GM19463 (cell line): ENCODE data around the gene RTP3.

Source experiments
- ATAC-seq: cut with Tn5 transposase; IDR thresholded peaks from one replicate; pipeline ENCODE4 v1.9.1; 2021; ENCODE audit warnings: mild to moderate bottlenecking, moderate library complexity; ENCODE audit not compliant: unreplicated experiment

The RTP3 gene

GRCh38 chr3:46468753-46469600, 28.8 kb upstream of the RTP3 start:
- ATAC-seq: no peak

GRCh38 chr3:46469680-46470357, 28.0 kb upstream of the RTP3 start:
- no peak for ATAC-seq

GRCh38 chr3:46470831-46471230, 26.9 kb upstream of the RTP3 start:
- no peak for ATAC-seq

DNA sequence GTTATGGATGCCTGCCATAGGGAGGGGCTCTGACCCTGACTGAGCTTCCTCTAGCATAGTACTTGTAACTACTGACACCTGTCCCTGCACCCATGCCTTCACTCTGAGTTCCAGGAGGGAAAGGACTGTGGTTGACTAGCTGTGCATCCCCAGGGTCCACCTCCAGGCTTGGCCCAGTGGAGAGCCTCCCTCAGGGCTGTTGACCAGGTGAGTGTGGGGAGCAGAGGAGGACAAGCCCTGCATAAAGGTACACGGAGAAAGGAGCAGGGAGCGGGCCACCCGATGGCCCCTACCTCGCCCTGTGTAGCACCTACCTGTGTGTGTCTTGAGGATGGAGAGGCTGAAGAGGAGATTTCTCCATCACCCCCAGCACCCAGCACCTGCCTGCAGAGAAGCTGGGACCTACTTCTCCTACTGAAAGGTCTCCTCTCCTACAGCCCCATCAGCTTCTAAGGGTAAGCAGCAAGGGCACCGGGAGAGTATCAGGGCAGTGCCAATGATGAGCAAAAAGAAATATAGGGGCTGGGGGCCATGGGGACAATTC, 26.3 kb upstream of the RTP3 start:
- no peak for ATAC-seq

GRCh38 chr3:46472736-46473135, 25.0 kb upstream of the RTP3 start:
- ATAC-seq: no peak

GRCh38 chr3:46477145-46477544, 20.6 kb upstream of the RTP3 start:
- ATAC-seq: no peak

DNA sequence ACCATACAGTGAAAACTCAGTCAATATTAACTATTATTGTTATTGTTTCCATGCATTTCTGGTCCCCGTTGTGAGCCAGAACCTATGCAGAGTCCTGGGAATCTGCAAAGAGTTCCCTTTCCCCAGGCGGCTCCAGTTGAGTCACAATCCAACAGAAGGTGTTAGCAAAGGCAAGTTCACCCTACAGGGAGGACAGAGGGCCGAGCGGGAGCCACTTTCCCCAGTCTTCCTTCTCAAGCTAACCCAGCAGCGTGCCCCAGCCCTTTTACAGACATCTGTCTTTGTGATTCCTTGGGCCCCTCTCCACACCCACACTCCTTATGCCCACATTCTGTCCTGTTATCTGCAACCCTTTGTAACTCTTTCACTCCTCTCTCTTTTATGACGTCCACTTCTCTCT, 20.0 kb upstream of the RTP3 start:
- no peak for ATAC-seq

DNA sequence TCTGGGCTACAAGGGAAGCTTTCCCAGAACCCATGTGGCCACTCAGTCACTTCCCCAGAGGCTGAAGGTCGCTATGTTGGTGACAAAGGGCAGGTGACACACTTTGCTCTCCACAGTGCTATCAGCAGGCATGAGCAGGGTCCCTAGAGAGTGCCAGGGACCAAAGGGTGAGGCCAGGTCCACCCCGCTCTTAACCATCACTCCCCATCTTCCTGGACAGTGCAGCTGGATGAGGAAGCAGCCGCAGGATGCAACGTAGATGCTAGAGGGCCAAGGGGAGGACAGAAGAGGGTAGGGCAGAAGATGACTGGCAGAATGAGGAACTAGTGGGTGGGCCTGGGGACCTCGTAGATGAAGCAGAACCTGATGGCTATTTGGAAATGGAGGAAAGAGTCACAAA, 19.4 kb upstream of the RTP3 start:
- no peak for ATAC-seq

GRCh38 chr3:46479021-46479420, 18.8 kb upstream of the RTP3 start:
- no peak for ATAC-seq

- no peak for ATAC-seq
Measured at GRCh38 chr3:46479696-46480095, 18.1 kb upstream of the RTP3 start.

DNA sequence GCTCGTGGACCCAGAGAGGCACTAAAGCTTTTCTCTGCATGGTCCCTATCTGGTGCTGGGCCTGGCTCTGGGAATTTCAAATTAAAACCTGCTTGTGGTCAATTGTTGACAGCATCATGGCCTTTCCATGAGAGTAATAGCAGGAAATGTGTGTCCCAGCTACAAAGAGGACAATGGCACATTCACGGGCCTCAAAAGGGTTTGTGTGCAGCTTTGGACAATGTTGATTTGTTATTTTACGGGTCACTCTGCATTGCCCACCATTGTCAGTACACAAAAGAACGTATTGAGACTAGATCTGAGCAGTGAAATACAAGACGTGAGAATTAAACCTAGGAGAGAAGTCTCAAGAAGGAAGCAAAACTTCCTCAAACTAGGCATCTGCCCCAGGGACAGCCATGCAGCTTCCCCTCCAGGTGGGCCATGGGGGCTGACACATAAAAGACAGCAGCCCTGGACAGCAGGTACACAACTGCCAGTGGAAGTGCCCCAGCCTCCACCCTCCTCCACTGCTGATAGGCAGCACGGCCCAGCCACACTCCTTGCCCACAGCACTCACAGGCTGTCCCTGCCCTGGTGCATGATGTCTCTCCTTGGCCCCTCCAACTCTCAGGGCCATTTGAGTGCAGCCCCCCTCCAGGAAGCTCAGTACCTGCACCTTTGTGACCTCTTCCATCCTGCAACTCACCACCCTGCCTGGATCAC, 17.1 kb upstream of the RTP3 start:
- ATAC-seq: no peak

DNA sequence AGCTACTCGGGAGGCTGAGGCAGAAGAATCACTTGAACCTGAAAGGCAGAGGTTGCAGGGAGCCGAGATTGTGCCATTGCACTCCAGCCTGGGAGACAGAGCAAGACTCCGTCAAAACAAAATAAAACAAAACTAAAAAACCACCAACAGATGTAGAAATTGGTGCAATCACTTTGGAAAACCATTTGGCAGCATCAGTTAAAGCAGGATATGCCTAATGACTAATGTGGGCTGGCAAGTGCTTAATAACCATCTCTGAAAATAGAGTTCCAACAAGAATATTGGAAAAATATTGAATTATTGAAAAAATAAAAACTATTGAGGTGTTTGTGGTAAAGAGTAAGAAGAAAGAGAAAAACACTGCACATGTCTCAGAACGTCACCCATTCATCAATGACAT, 16.1 kb upstream of the RTP3 start:
- ATAC-seq: no peak

- ATAC-seq: no peak
Measured at GRCh38 chr3:46482632-46483350, 15.0 kb upstream of the RTP3 start.

DNA sequence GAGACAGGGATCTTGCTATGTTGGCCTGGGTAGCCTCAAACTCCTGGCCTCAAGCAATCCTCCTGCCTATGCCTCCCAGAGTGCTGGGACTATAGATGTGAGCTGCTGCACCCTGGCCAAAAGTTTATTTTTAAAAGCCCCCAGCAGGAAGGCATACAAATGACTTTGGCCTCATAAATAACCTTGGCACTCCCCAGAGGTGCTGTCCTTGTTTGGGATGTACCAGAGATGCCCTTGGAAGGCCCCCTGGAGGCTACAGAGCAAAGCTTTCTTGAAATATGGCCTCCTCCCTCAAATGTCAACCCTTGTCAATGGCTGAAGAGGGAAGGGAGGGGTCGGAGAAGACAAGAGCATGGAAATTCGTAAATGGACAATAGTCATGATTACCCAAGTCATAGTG, 14.0 kb upstream of the RTP3 start:
- no peak for ATAC-seq

DNA sequence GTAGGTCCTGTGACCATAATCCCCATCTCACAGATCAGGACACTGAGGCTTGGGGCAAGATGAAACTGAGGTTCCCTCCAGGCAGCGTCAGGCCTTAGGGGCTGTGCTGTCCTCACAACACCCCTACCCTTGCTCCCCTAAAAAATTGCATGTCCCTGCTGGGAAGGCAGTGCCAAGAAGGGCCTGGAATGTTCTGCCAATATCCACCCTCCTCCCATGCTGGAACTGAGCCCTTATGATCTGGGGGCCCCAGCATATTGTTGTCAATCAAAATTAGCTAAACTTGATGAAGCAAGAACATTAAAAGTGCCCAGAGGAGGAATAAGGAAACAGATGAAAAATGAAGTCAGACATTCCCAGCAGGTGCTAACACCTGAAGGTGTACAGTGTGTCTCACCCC, 13.4 kb upstream of the RTP3 start:
- ATAC-seq: no peak

DNA sequence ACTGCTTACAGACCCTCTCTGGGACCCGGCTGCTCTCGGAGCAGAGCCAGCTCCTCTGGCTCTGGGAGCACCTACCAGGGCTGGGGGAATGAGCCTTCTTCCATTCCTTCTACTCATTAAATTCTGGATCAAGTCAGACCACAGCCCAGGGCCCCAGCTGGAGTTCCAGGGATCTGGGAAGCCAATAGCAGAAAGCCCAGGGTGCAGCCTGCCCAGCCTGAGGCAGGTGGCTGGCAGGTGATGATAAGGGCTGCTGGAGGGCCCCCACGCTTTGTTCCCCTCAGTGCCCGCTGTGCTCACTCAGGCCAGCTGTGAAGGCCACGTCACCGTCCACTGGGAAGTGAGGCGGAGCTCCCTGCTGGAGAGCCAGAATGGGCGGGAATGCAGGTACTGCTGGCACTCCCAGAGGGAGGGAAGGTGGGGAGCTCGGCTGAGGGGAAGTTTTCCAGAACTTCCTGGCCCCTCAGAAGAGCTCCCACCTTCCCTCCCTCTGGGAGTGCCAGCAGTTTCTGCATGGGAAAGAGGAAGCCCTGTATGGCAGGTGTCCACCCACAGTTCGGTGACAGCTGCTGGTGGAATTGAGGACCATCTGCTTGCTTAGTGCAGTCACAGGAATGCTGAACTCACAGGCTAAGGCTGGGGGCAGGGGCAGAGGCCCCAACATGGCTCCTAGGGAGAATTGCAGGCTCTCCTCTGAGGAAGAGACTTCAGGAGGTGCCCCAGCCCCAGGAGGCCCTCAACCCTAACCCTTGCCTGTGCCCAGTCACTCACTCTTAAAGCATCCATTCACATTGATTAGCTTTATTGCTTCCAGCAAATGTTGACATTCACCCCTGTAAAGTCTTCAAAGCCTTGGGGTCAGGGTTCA, 12.6 kb upstream of the RTP3 start:
- no peak for ATAC-seq

DNA sequence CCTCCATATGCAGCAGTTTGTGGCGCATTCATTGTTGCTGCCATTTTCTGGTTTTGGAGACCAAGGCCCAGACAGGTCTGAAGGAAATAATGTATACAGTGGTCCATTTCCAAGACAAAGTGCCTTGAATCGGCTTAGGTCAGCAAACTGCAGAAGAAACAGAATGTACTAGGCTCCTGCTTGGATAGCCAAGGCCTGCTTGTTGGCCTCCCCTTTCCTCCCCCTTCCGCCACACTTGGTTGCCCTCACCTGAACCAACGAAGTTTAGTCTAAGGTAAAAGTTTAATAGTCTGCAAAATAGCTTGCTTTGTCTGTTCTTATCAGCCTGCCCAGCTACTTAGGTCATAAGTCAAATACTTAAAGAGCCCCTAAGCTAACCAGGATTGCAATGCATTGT, 12.0 kb upstream of the RTP3 start:
- ATAC-seq: no peak

DNA sequence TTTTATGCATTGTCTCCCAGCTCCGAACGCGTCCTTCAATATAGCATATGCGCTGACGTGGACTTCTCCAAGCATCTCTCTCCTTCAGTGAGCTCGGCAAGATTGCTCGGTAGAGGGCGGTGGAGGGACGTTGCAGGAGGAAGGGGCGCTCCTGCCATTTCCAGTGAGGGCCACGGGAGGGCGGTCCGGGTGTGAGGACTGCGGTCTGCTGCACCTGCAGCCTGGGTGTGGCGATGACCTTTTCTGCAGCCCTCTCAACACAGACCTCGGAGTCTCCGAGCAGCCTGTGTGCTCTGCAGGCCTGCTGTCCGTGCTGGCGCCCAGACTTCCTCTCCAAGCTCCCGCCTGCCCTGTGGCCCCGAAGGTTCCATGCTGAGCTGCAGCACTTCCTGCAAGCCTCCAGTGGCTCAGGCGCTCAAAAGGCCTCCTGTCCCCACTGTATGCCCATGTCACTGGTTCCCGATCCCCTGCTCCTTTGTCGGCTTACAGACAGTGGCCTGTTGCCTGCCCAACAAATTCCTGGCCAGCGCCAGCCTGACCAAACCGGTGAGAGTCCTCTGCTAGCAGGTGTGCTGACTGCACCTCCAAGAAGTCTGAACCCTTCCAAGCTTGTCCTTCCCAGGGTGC, 8.9 kb upstream of the RTP3 start:
- ATAC-seq: peak; percentile 95

- ATAC-seq: no peak
Measured at GRCh38 chr3:46489381-46489780, 8.4 kb upstream of the RTP3 start.

DNA sequence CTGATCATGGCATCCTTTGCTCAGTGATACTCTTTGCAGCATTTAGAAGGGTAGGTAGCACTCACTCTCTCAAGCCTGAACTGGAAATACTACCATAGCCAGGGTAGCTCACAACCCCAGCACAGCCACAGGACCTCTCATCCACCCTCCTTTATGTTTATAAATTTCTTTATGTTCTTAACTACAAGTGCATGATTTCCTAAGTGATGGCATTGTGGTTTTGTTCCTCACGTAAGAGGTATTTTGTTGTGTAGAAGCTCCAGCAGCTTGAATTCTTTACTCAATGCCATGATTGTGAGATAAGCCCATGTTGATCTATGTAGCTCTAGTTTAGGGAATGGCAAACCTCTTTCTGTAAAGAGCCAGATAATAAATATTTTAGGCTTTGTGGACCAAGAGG, 7.9 kb upstream of the RTP3 start:
- ATAC-seq: no peak
